Ascending aorta (tissue), 2 donors: ENCODE data around the gene LRRIQ1. TPM values are rescaled to one million over a fixed set of nuclear protein-coding genes. Genes with fewer than 3 reads are reported as not detected.

Experiments used
- DNase-seq, 2 donors: peaks; one replicate each; pipeline ENCODE4 v3.0.0-alpha.2; 2019; ENCODE audit warnings: low spot score in 2 of 2
- H3K27ac ChIP-seq, 2 donors: fragments of 200-600 bp; sonication (generic); one replicate each; pipeline ENCODE4 v1.5.1; 2016 to 2017; ENCODE audit warnings: mild to moderate bottlenecking in 1 of 2
- H3K27me3 ChIP-seq: fragments of 200-600 bp; sonication (generic); one replicate; pipeline ENCODE4 v1.5.1; 2017
- H3K36me3 ChIP-seq, 2 donors: fragments of 200-600 bp; sonication (generic); one replicate each; pipeline ENCODE4 v1.5.1; 2016
- H3K4me1 ChIP-seq, 2 donors: fragments of 200-600 bp; sonication (generic); one replicate each; pipeline ENCODE4 v1.5.1; 2016 to 2017; ENCODE audit warnings: mild to moderate bottlenecking in 1 of 2
- H3K4me3 ChIP-seq, 2 donors: fragments of 200-600 bp; sonication (generic); one replicate each; pipeline ENCODE4 v1.5.1; 2016 to 2017; ENCODE audit warnings: mild to moderate bottlenecking in 1 of 2
- H3K9me3 ChIP-seq, 2 donors: fragments of 200-600 bp; sonication (generic); one replicate each; pipeline ENCODE4 v1.5.1; 2016
- CTCF ChIP-seq, 3 experiments: fragments of 200-600 bp in 2 of 3; fragments of 450-650 bp in 1 of 3; sonication (generic) in 2 of 3; IDR thresholded peaks; one replicate each; pipeline ENCODE4 v1.5.1; 2016 to 2019; ENCODE audit warnings: antibody characterized with exemption in 3 of 3, mild to moderate bottlenecking in 1 of 3, moderate library complexity in 1 of 3
- intact Hi-C: fragments of 100-400 bp; cut with DNase I; formaldehyde crosslinking; loops from one replicate; pipeline ENCODE4 v1.15.1; 2023
- total RNA-seq: library from RNA; depleted of rRNA; stranded (reverse); fragments of >200 nt; gene quantifications from one replicate; pipeline ENCODE4 v1.1.0, GENCODE V29; 2016

LRRIQ1 gene
- total RNA-seq, 1 donor from 2014 or later: not detected

- no peak for DNase-seq
- TF ChIP-seq CTCF (IDR thresholded peaks at IDR 0.05): no peak
- intact Hi-C loops: no loop called here
- Histone ChIP-seq H3K9me3 (no peaks in the 10 kb centered on the region), H3K36me3 (no peaks in the 10 kb centered on the region), H3K27me3 (no peaks in the 10 kb centered on the region), H3K4me1 (no peaks in the 10 kb centered on the region), H3K4me3 (no peak overlapping the region), H3K27ac (no peak overlapping the region)
Measured at GRCh38 chr12:85244561-85244960, 208.4 kb downstream of the LRRIQ1 start.

- intact Hi-C loops: no loop called here
- DNase-seq: no peak
- Histone ChIP-seq H3K27me3 (no peaks in the 10 kb centered on the region), H3K4me3 (no peak overlapping the region), H3K36me3 (no peaks in the 10 kb centered on the region), H3K4me1 (no peaks in the 10 kb centered on the region), H3K9me3 (no peaks in the 10 kb centered on the region), H3K27ac (no peak overlapping the region)
- no peak for TF ChIP-seq CTCF (IDR thresholded peaks at IDR 0.05)
Measured at GRCh38 chr12:85253853-85254252, 217.7 kb downstream of the LRRIQ1 start.

- Histone ChIP-seq H3K27me3 (no peaks in the 10 kb centered on the region), H3K4me3 (no peak overlapping the region), H3K9me3 (no peaks in the 10 kb centered on the region), H3K4me1 (no peaks in the 10 kb centered on the region), H3K27ac (no peak overlapping the region), H3K36me3 (no peaks in the 10 kb centered on the region)
- no peak for TF ChIP-seq CTCF (IDR thresholded peaks at IDR 0.05)
- intact Hi-C loops: no loop called here
- DNase-seq: no peak
Measured at GRCh38 chr12:85257671-85258070, 221.5 kb downstream of the LRRIQ1 start.

GRCh38 chr12:85260447-85260846 is 224.3 kb downstream of the LRRIQ1 start:
- intact Hi-C loops: no loop called here

GRCh38 chr12:85260896-85261295 is 224.7 kb downstream of the LRRIQ1 start:
- Histone ChIP-seq H3K27ac (no peak overlapping the region), H3K4me1 (no peaks in the 10 kb centered on the region), H3K9me3 (no peaks in the 10 kb centered on the region), H3K4me3 (no peak overlapping the region), H3K27me3 (no peaks in the 10 kb centered on the region), H3K36me3 (no peaks in the 10 kb centered on the region)
- no peak for DNase-seq
- intact Hi-C loops: no loop called here
- TF ChIP-seq CTCF (IDR thresholded peaks at IDR 0.05): no peak

More at GRCh38 chr12:85260447-85260846, 224.3 kb downstream of the LRRIQ1 start:
- no peaks in the 10 kb centered on the region for H3K36me3 ChIP-seq
- H3K4me3 ChIP-seq: no peak overlapping the region
- no peak for TF ChIP-seq CTCF (IDR thresholded peaks at IDR 0.05)
- no peaks in the 10 kb centered on the region for H3K27me3 ChIP-seq
- H3K27ac ChIP-seq: no peak overlapping the region
- H3K4me1 ChIP-seq: no peaks in the 10 kb centered on the region
- DNase-seq: no peak
- no peaks in the 10 kb centered on the region for H3K9me3 ChIP-seq

- Histone ChIP-seq H3K27ac (no peak overlapping the region), H3K9me3 (no peaks in the 10 kb centered on the region), H3K4me1 (no peaks in the 10 kb centered on the region), H3K4me3 (no peak overlapping the region), H3K27me3 (no peaks in the 10 kb centered on the region), H3K36me3 (no peaks in the 10 kb centered on the region)
- intact Hi-C loops: no loop called here
- DNase-seq: no peak
- no peak for TF ChIP-seq CTCF (IDR thresholded peaks at IDR 0.05)
Measured at GRCh38 chr12:85266356-85266755, 230.2 kb downstream of the LRRIQ1 start.
